CD14-positive monocyte (primary cell): ENCODE data around the gene MTNR1A. TPM values are rescaled to one million over a fixed set of nuclear protein-coding genes. Genes with fewer than 3 reads are reported as not detected.

ENCODE experiments used
- DNase-seq, 3 donors: peaks; one replicate each; pipeline ENCODE4 v3.0.0-alpha.2; 2011 to 2022
- H2AFZ ChIP-seq: 2 replicates; pipeline ENCODE4 v1.6.0; 2012; ENCODE audit warnings: mild to moderate bottlenecking, low read depth, low read length, inconsistent platforms; ENCODE audit not compliant: insufficient read depth, poor library complexity, severe bottlenecking
- H3K27ac ChIP-seq, 2 donors: 1 replicate in 1 of 2; 2 replicates in 1 of 2; pipeline ENCODE4 v1.5.1; 2012 to 2013; ENCODE audit warnings: low read length in 2 of 2, control low read depth in 1 of 2, inconsistent platforms in 1 of 2, low read depth in 1 of 2, mild to moderate bottlenecking in 1 of 2
- H3K27me3 ChIP-seq, 2 donors: one replicate each; pipeline versions ENCODE4 v1.6.0 to v1.6.1; 2011 to 2013; ENCODE audit warnings: low read length in 2 of 2; ENCODE audit not compliant: control insufficient read depth in 2 of 2, insufficient read depth in 2 of 2
- H3K36me3 ChIP-seq, 2 donors: replicated peaks in 1 of 2; 1 replicate in 1 of 2; 2 replicates in 1 of 2; pipeline versions ENCODE4 v1.5.1 to v1.6.1; 2012 to 2013; ENCODE audit warnings: low read length in 2 of 2, control low read depth in 1 of 2, inconsistent platforms in 1 of 2, mild to moderate bottlenecking in 1 of 2; ENCODE audit not compliant: insufficient read depth in 2 of 2, control insufficient read depth in 1 of 2
- H3K4me1 ChIP-seq, 2 donors: 1 replicate in 1 of 2; 2 replicates in 1 of 2; pipeline versions ENCODE4 v1.5.1 to v1.6.1; 2012 to 2013; ENCODE audit warnings: low read length in 2 of 2, control low read depth in 1 of 2, inconsistent platforms in 1 of 2, mild to moderate bottlenecking in 1 of 2, moderate library complexity in 1 of 2; ENCODE audit not compliant: insufficient read depth in 2 of 2, control insufficient read depth in 1 of 2
- H3K4me2 ChIP-seq: replicated peaks from 2 replicates; pipeline ENCODE3; 2012; ENCODE audit warnings: low read length, moderate library complexity, mild to moderate bottlenecking; ENCODE audit not compliant: poor library complexity, severe bottlenecking; ENCODE audit errors: extremely low read depth
- H3K4me3 ChIP-seq, 3 experiments: fragments of 200-600 bp in 1 of 3; sonication (generic) in 1 of 3; replicated peaks in 1 of 3; 1 replicate in 2 of 3; 2 replicates in 1 of 3; pipeline ENCODE4 v1.5.1; 2011 to 2013; ENCODE audit warnings: low read length in 3 of 3, mild to moderate bottlenecking in 3 of 3, control low read depth in 2 of 3, low read depth in 2 of 3, inconsistent platforms in 1 of 3, moderate library complexity in 1 of 3
- H3K79me2 ChIP-seq: 2 replicates; pipeline ENCODE4 v1.6.0; 2012; ENCODE audit warnings: mild to moderate bottlenecking, control low read depth, inconsistent platforms, low read length, moderate library complexity; ENCODE audit not compliant: insufficient read depth
- H3K9ac ChIP-seq: 2 replicates; pipeline ENCODE4 v1.6.0; 2017; ENCODE audit warnings: low read length, mild to moderate bottlenecking; ENCODE audit not compliant: insufficient read depth, poor library complexity, severe bottlenecking
- H3K9me3 ChIP-seq, 2 donors: replicated peaks in 1 of 2; 1 replicate in 1 of 2; 2 replicates in 1 of 2; pipeline versions ENCODE4 v1.5.1 to v1.6.1; 2012 to 2013; ENCODE audit warnings: low read length in 2 of 2, control low read depth in 1 of 2; ENCODE audit not compliant: control insufficient read depth in 1 of 2, insufficient read depth in 1 of 2
- H4K20me1 ChIP-seq: 2 replicates; pipeline ENCODE4 v1.6.0; 2012; ENCODE audit warnings: mild to moderate bottlenecking, low read length, control low read depth, moderate library complexity; ENCODE audit not compliant: insufficient read depth
- H3K27ac Mint-ChIP-seq, 7 donors: one replicate each; pipeline ENCODE4 v1.8.0; 2020; ENCODE audit warnings: mild to moderate bottlenecking in 7 of 7, mixed read lengths in 7 of 7, moderate library complexity in 6 of 7, inconsistent platforms in 2 of 7
- H3K27me3 Mint-ChIP-seq, 3 donors: one replicate each; pipeline ENCODE4 v1.8.0; 2021 to 2022; ENCODE audit warnings: low read depth in 3 of 3, mild to moderate bottlenecking in 3 of 3, mixed read lengths in 3 of 3, moderate library complexity in 3 of 3, inconsistent platforms in 1 of 3
- H3K36me3 Mint-ChIP-seq, 2 donors: one replicate each; pipeline ENCODE4 v1.8.0; 2020; ENCODE audit warnings: mixed read lengths in 2 of 2, inconsistent platforms in 1 of 2, mild to moderate bottlenecking in 1 of 2
- H3K4me1 Mint-ChIP-seq: one replicate; pipeline ENCODE4 v1.8.0; 2020; ENCODE audit warnings: mild to moderate bottlenecking, mixed read lengths
- H3K4me3 Mint-ChIP-seq, 2 donors: one replicate each; pipeline ENCODE4 v1.8.0; 2020; ENCODE audit warnings: mild to moderate bottlenecking in 2 of 2, mixed read lengths in 2 of 2, moderate library complexity in 1 of 2
- H3K9me3 Mint-ChIP-seq, 7 donors: one replicate each; pipeline ENCODE4 v1.8.0; 2020 to 2022; ENCODE audit warnings: mixed read lengths in 7 of 7, mild to moderate bottlenecking in 6 of 7, moderate library complexity in 6 of 7, inconsistent platforms in 2 of 7
- CTCF ChIP-seq: fragments of 200-600 bp; IDR thresholded peaks from one replicate; pipeline ENCODE4 v1.8.0; 2022; ENCODE audit warnings: antibody characterized with exemption, mild to moderate bottlenecking
- WGBS: methylation state at CpG from one replicate; pipeline ENCODE4 v1.1.5; 2013; ENCODE audit warnings: missing lambda C conversion rate; ENCODE audit not compliant: insufficient coverage; 5-methylcytosine and 5-hydroxymethylcytosine counted together
- intact Hi-C, 2 donors: fragments of 100-400 bp; cut with micrococcal nuclease; formaldehyde crosslinking; loops; one replicate each; pipeline versions ENCODE4 v1.15.0 to v1.15.1; 2023
- polyA plus RNA-seq, 3 donors: library from polyadenylated mRNA; depleted of rRNA in 1 of 3; unstranded in 2 of 3; stranded (reverse) in 1 of 3; fragments of 300-500 nt in 2 of 3; fragments of >200 nt in 1 of 3; fragmentation: Illumina TruSeq in 2 of 3; gene quantifications; 1 replicate in 2 of 3; 2 replicates in 1 of 3; pipeline ENCODE4 v1.2.3, GENCODE V29; 2012 to 2021

Gene MTNR1A
- polyA plus RNA-seq, 3 donors = not detected

GRCh38 chr4:186487726-186488125 is 67.6 kb downstream of the MTNR1A start:
- no peaks in the 10 kb centered on the region for H4K20me1 ChIP-seq
- no peaks in the 10 kb centered on the region for H3K36me3 ChIP-seq
- no peaks in the 10 kb centered on the region for H3K4me1 ChIP-seq
- peaks cover 16 to 56% of the 10 kb centered on the region in 2 donors for H3K9me3 ChIP-seq
- H3K9ac ChIP-seq = no peak overlapping the region
- H3K27me3 Mint-ChIP-seq = peaks cover 0 to 1% (median 0%) of the 10 kb centered on the region in 3 donors
- intact Hi-C loops = no loop called here
- H2AFZ ChIP-seq = no peak overlapping the region
- no peaks in the 10 kb centered on the region for H3K27me3 ChIP-seq
- H3K4me2 ChIP-seq = no peak overlapping the region
- H3K4me3 ChIP-seq = no peak overlapping the region
- H3K4me1 Mint-ChIP-seq = no peaks in the 10 kb centered on the region
- H3K27ac ChIP-seq = no peak overlapping the region
- no peak overlapping the region for H3K4me3 Mint-ChIP-seq
- H3K9me3 Mint-ChIP-seq = peaks cover 14 to 58% (median 23%) of the 10 kb centered on the region in 7 donors
- H3K36me3 Mint-ChIP-seq = no peaks in the 10 kb centered on the region
- no peaks in the 10 kb centered on the region for H3K79me2 ChIP-seq
- TF ChIP-seq CTCF = no peak
- WGBS = 50% methylated on average over 1 of the region's 9 CpGs
- no peak for DNase-seq
- H3K27ac Mint-ChIP-seq = no peak overlapping the region

DNA sequence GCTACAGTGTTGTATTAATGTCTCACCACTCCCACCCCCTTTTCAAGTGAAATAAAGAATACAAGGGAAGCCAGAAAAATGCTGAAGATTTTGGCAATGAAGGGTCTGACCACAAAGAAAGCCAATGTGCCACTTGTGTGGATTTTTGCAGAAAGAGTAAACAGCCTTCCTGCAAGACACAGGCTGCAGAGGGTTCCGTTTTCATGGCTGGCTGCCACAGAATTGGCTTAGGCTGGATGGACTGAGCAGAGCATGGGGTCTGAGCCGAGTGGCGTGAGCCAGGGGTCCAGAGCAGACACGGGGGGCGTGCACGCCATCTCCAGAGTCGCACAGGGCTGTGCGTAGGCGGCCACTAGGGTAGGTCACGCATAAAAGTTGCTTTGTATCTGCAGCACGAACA is 69.2 kb downstream of the MTNR1A start:
- H3K79me2 ChIP-seq = no peaks in the 10 kb centered on the region
- Mint-ChIP-seq H3K27me3 (peaks cover 0 to 1% (median 0%) of the 10 kb centered on the region in 3 donors), H3K4me1 (no peaks in the 10 kb centered on the region), H3K36me3 (no peaks in the 10 kb centered on the region), H3K27ac (no peak overlapping the region), H3K4me3 (no peak overlapping the region), H3K9me3 (peaks cover 8 to 56% (median 21%) of the 10 kb centered on the region in 7 donors)
- no peaks in the 10 kb centered on the region for H3K36me3 ChIP-seq
- H2AFZ ChIP-seq = no peak overlapping the region
- no peaks in the 10 kb centered on the region for H3K4me1 ChIP-seq
- no peak overlapping the region for H3K27ac ChIP-seq
- H3K4me2 ChIP-seq = no peak overlapping the region
- H3K27me3 ChIP-seq = no peaks in the 10 kb centered on the region
- no peaks in the 10 kb centered on the region for H4K20me1 ChIP-seq
- H3K4me3 ChIP-seq = no peak overlapping the region
- no peak overlapping the region for H3K9ac ChIP-seq
- whole genome bisulfite sequencing = 79% methylated on average over 11 of the region's 11 CpGs
- no peak for TF ChIP-seq CTCF
- no peak for DNase-seq
- intact Hi-C loops = no loop called here
- H3K9me3 ChIP-seq = peaks cover 3 to 52% of the 10 kb centered on the region in 2 donors
